HCT116 (cell line): ENCODE results near the gene GRIK3. TPM values are rescaled to one million over a fixed set of nuclear protein-coding genes. Genes with fewer than 3 reads are reported as not detected.

Experiments
- ATAC-seq: fragments of 200-7000 bp; cut with Tn5 transposase; 2 replicates; pipeline ENCODE4 v1.9.1; 2020; ENCODE audit warnings: mild to moderate bottlenecking, moderate library complexity
- BruUV-seq: library from RNA; stranded (reverse); fragments of 400-500 nt; replicated peaks from 2 replicates; lab custom pipeline; 2021; lab: Mats Ljungman, UMichigan
- CTCF ChIA-PET: fragments of 300-600 bp; sonication (Branson Sonifier 250); formaldehyde crosslinking; loops from one replicate; lab custom pipeline; 2021; ENCODE audit warnings: antibody characterized with exemption; lab: Charles Lee
- POLR2A ChIA-PET: fragments of 300-600, 350-600 bp; sonication (Branson Sonifier 250); formaldehyde crosslinking; loops from one replicate; lab custom pipeline; 2021; ENCODE audit warnings: antibody characterized with exemption; lab: Charles Lee
- RAD21 ChIA-PET, 2 experiments: fragments of 300-600 bp; sonication (Branson Sonifier 250); formaldehyde crosslinking; loops; one replicate each; lab custom pipeline; 2023; ENCODE audit warnings: low total read pairs in 2 of 2; ENCODE audit not compliant: uncharacterized antibody in 2 of 2, unreplicated experiment in 2 of 2, low non-redundant PET in 1 of 2; lab: Charles Lee
- DNase-seq: peaks from one replicate; pipeline ENCODE4 v3.0.0-alpha.2; 2010; ENCODE audit warnings: low read depth, low spot score
- H2AFZ ChIP-seq: fragments of 200-600 bp; shearing (Covaris generic), sonication (generic); 2 replicates; pipeline ENCODE4 v1.6.1; 2017; ENCODE audit warnings: low read depth, mixed run types, mixed read lengths, antibody characterized with exemption, low read length; ENCODE audit not compliant: poor library complexity, severe bottlenecking
- H3K27ac ChIP-seq: 2 replicates; pipeline ENCODE4 v1.5.1; 2012; ENCODE audit warnings: low read depth, low read length
- H3K27me3 ChIP-seq: fragments of 200-600 bp; sonication (generic); 2 replicates; pipeline ENCODE4 v1.6.1; 2016; ENCODE audit warnings: mixed run types, low read length, mixed read lengths; ENCODE audit not compliant: insufficient read depth
- H3K36me3 ChIP-seq, 2 experiments: fragments of 200-500 bp in 1 of 2; fragments of 200-600 bp in 1 of 2; sonication (Bioruptor generic) in 1 of 2; sonication (generic) in 1 of 2; 2 replicates each; pipeline versions ENCODE4 v1.5.1 to v1.6.1; 2014 to 2016; ENCODE audit warnings: low read length in 2 of 2, inconsistent platforms in 1 of 2, mixed read lengths in 1 of 2, mixed run types in 1 of 2; ENCODE audit not compliant: insufficient read depth in 2 of 2, control insufficient read depth in 1 of 2
- H3K4me1 ChIP-seq, 2 experiments: fragments of 200-600 bp in 1 of 2; sonication (generic) in 1 of 2; 2 replicates each; pipeline versions ENCODE4 v1.5.1 to v1.6.1; 2012 to 2017; ENCODE audit warnings: low read length in 2 of 2, inconsistent platforms in 1 of 2, mild to moderate bottlenecking in 1 of 2, mixed read lengths in 1 of 2, mixed run types in 1 of 2, moderate library complexity in 1 of 2; ENCODE audit not compliant: insufficient read depth in 2 of 2, control insufficient read depth in 1 of 2
- H3K4me2 ChIP-seq: fragments of 200-600 bp; sonication (generic); 2 replicates; pipeline ENCODE4 v1.6.1; 2017; ENCODE audit warnings: mixed run types, low read length, mixed read lengths
- H3K4me3 ChIP-seq, 2 experiments: fragments of 200-600 bp in 1 of 2; sonication (generic) in 1 of 2; replicated peaks in 1 of 2; 2 replicates each; pipeline ENCODE4 v1.5.1; 2011 to 2016; ENCODE audit warnings: low read length in 2 of 2, control low read depth in 1 of 2, low read depth in 1 of 2, mild to moderate bottlenecking in 1 of 2, mixed read lengths in 1 of 2, mixed run types in 1 of 2
- H3K79me2 ChIP-seq: fragments of 200-600 bp; sonication (generic); 2 replicates; pipeline ENCODE4 v1.6.1; 2017; ENCODE audit warnings: mild to moderate bottlenecking, mixed run types, low read length, moderate library complexity, mixed read lengths; ENCODE audit not compliant: insufficient read depth
- H3K9ac ChIP-seq: fragments of 200-600 bp; sonication (generic); 2 replicates; pipeline ENCODE4 v1.6.1; 2016; ENCODE audit warnings: low read length, mixed read lengths
- H3K9me2 ChIP-seq: fragments of 200-600 bp; sonication (generic), shearing (Covaris generic); 2 replicates; pipeline ENCODE4 v1.6.1; 2017; ENCODE audit warnings: mixed run types, mild to moderate bottlenecking, moderate library complexity; ENCODE audit not compliant: insufficient read depth
- H3K9me3 ChIP-seq, 2 experiments: fragments of 200-500 bp in 1 of 2; fragments of 200-600 bp in 1 of 2; sonication (Bioruptor generic) in 1 of 2; sonication (generic) in 1 of 2; 2 replicates each; pipeline ENCODE4 v1.6.1; 2014 to 2017; ENCODE audit warnings: low read length in 2 of 2, mixed read lengths in 2 of 2, inconsistent platforms in 1 of 2, low read depth in 1 of 2, mild to moderate bottlenecking in 1 of 2, mixed run types in 1 of 2, moderate library complexity in 1 of 2; ENCODE audit not compliant: control insufficient read depth in 1 of 2, insufficient read depth in 1 of 2
- H4K20me1 ChIP-seq: fragments of 200-600 bp; sonication (generic), shearing (Covaris generic); 2 replicates; pipeline ENCODE4 v1.6.1; 2017; ENCODE audit warnings: mixed run types, mild to moderate bottlenecking, moderate library complexity; ENCODE audit not compliant: insufficient read depth
- CBX3 ChIP-seq: IDR thresholded peaks from 2 replicates; pipeline ENCODE4 v1.6.1; 2012; ENCODE audit warnings: low read depth
- CEBPB ChIP-seq: IDR thresholded peaks from 2 replicates; pipeline ENCODE4 v1.6.1; 2012; ENCODE audit warnings: low read depth
- MAX ChIP-seq: IDR thresholded peaks from 2 replicates; pipeline ENCODE4 v1.6.1; 2012
- POLR2A ChIP-seq: IDR thresholded peaks from 2 replicates; pipeline ENCODE4 v1.7.0; 2011; ENCODE audit warnings: borderline replicate concordance; ENCODE audit not compliant: insufficient read depth, insufficient read length; ENCODE audit errors: extremely low read depth
- REST ChIP-seq: IDR thresholded peaks from 2 replicates; pipeline ENCODE4 v1.6.1; 2012; ENCODE audit warnings: low read depth
- SRF ChIP-seq: IDR thresholded peaks from 2 replicates; pipeline ENCODE4 v1.6.1; 2012; ENCODE audit warnings: low read depth
- ZNF274 ChIP-seq: fragments of 200-500 bp; sonication (Bioruptor generic); IDR thresholded peaks from 2 replicates; pipeline ENCODE4 v1.6.1; 2014; ENCODE audit warnings: mild to moderate bottlenecking, low read depth, low read length, inconsistent platforms
- intact Hi-C: fragments of 100-400 bp; cut with micrococcal nuclease; formaldehyde crosslinking; loops from 2 replicates; pipeline ENCODE4 v1.10.0; 2022
- total RNA-seq: library from RNA; stranded (reverse); gene quantifications from one replicate; pipeline ENCODE4 v1.2.1, GENCODE V29; 2021; ENCODE audit not compliant: unreplicated experiment

GRIK3 gene
- total RNA-seq, 1 experiment from 2014 or later: not detected

- no peaks in the 10 kb centered on the region for H3K36me3 ChIP-seq
- no peaks in the 10 kb centered on the region for H3K9me3 ChIP-seq
- H3K27me3 ChIP-seq: peaks cover 88% of the 10 kb centered on the region
- no TSS peak for BruUV-seq
- H3K4me1 ChIP-seq: no peaks in the 10 kb centered on the region
- ATAC-seq (no peak), DNase-seq (no peak)
- no peak overlapping the region for H3K4me3 ChIP-seq
- H3K9ac ChIP-seq: no peak overlapping the region
- RAD21 ChIA-PET: no interaction called here
- no peak overlapping the region for H3K27ac ChIP-seq
- H4K20me1 ChIP-seq: no peaks in the 10 kb centered on the region
- POLR2A ChIA-PET: no interaction called here
- no peaks in the 10 kb centered on the region for H3K9me2 ChIP-seq
- CTCF ChIA-PET: no interaction called here
- intact Hi-C loops: no loop called here
- no peak overlapping the region for H3K4me2 ChIP-seq
- TF ChIP-seq CEBPB: no peak
- TF ChIP-seq MAX: no peak
- TF ChIP-seq CBX3: no peak
- no peak for TF ChIP-seq SRF
- TF ChIP-seq ZNF274: no peak
- TF ChIP-seq, all 23 proteins: peak for 0
- H3K79me2 ChIP-seq: no peaks in the 10 kb centered on the region
- H2AFZ ChIP-seq: no peak overlapping the region
Observed at GRCh38 chr1:37068260-37068659, 33.9 kb upstream of the GRIK3 start.

- ChIA-PET CTCF (no interaction called here), POLR2A (no interaction called here), RAD21 (no interaction called here)
- Histone ChIP-seq H3K4me2 (no peak overlapping the region), H3K27me3 (peaks cover 66% of the 10 kb centered on the region), H3K9me3 (no peaks in the 10 kb centered on the region), H3K9ac (no peak overlapping the region), H3K9me2 (no peaks in the 10 kb centered on the region), H3K79me2 (no peaks in the 10 kb centered on the region), H2AFZ (no peak overlapping the region), H3K4me1 (no peaks in the 10 kb centered on the region), H3K27ac (no peak overlapping the region), H3K36me3 (no peaks in the 10 kb centered on the region), H4K20me1 (no peaks in the 10 kb centered on the region), H3K4me3 (no peak overlapping the region)
- intact Hi-C loops: no loop called here
- no peak for DNase-seq
- no TSS peak for BruUV-seq
- TF ChIP-seq REST (no peak), SRF (no peak), POLR2A (no peak)
- no peak for ATAC-seq
Observed at GRCh38 chr1:37064039-37064438, 29.7 kb upstream of the GRIK3 start.
